ENCODE data around the gene ULBP1.
"Not testable (repeated sequence)": the region's sequence is repeated elsewhere in the genome, so short reads cannot be mapped to it uniquely, and the experiment has no call there.

GRCh38 chr6:149953934-149954327, 9.8 kb upstream of the ULBP1 start:
- TF ChIP-seq CTCF, POLR2A (IDR thresholded peaks at IDR 0.05): not testable (repeated sequence)
